ENCODE data around the gene CEACAM6. TPM values are rescaled to one million over a fixed set of nuclear protein-coding genes. Genes with fewer than 3 reads are reported as not detected.
"Not testable (repeated sequence)": the region's sequence is repeated elsewhere in the genome, so short reads cannot be mapped to it uniquely, and the experiment has no call there.

CEACAM6 gene
- total RNA-seq, 1 experiment from 2014 or later = 0.37 TPM

- TF ChIP-seq ATF1 (CRISPR knock-in tag; IDR thresholded peaks at IDR 0.05) (no peak), TEAD1 (CRISPR knock-in tag; IDR thresholded peaks at IDR 0.05) (no peak), E2F5 (CRISPR knock-in tag; IDR thresholded peaks at IDR 0.05) (no peak), NR2C2 (CRISPR knock-in tag; IDR thresholded peaks at IDR 0.05) (no peak), GRHL2 (CRISPR knock-in tag; IDR thresholded peaks at IDR 0.05; ENCODE audit: insufficient replicate concordance, severe bottlenecking) (no peak), SP1 (CRISPR knock-in tag; conservative IDR thresholded peaks at IDR 0.05) (no peak), USF1 (CRISPR knock-in tag; IDR thresholded peaks at IDR 0.05) (no peak)
These were observed 9.6 kb upstream of the CEACAM6 start (continued) for GRCh38 chr19:41745756-41746155.

GRCh38 chr19:41746593-41747227, 8.6 kb upstream of the CEACAM6 start:
- Mint-ChIP-seq H3K27ac (no peak overlapping the region), H3K4me1 (no peaks in the 10 kb centered on the region), H3K36me3 (no peaks in the 10 kb centered on the region), H3K4me3 (no peak overlapping the region), H3K9me3 (no peaks in the 10 kb centered on the region), H3K27me3 (ENCODE audit: low read depth) (peaks cover 40% of the 10 kb centered on the region)
- no peak for TF ChIP-seq SP1 (CRISPR knock-in tag; conservative IDR thresholded peaks at IDR 0.05)
- TF ChIP-seq ZNF281 (CRISPR knock-in tag; IDR thresholded peaks at IDR 0.05) = no peak
- TF ChIP-seq ZNF396 (CRISPR knock-in tag; IDR thresholded peaks at IDR 0.05; ENCODE audit: borderline replicate concordance) = no peak
- TF ChIP-seq JUN (CRISPR knock-in tag; IDR thresholded peaks at IDR 0.05) = no peak
- TF ChIP-seq ATF1 (CRISPR knock-in tag; IDR thresholded peaks at IDR 0.05) = no peak
- no peak for TF ChIP-seq SMAD3 (CRISPR knock-in tag; IDR thresholded peaks at IDR 0.05; ENCODE audit: borderline replicate concordance)
- TF ChIP-seq PRRX2 (CRISPR knock-in tag; IDR thresholded peaks at IDR 0.05) = no peak
- TF ChIP-seq ZSCAN18 (CRISPR knock-in tag; IDR thresholded peaks at IDR 0.05) = no peak
- DNase-seq (ENCODE audit: low spot score) (peak; percentile 67), ATAC-seq (peak; percentile 98)
- ChIA-PET CTCF (interaction anchor here (0.6 to 6.5 kb wide), 12 partner anchors 16 to 298 kb away, joined by 3 to 133 read pairs (median 5); no protein-coding TSS in a partner anchor), POLR2A (interaction anchor here (0.6 kb wide), 1 partner anchor 31 kb away, joined by 3 read pairs; no protein-coding TSS in a partner anchor)

- POLR2A ChIA-PET = no interaction called here
- Mint-ChIP-seq H3K9me3 (no peaks in the 10 kb centered on the region), H3K36me3 (no peaks in the 10 kb centered on the region), H3K4me3 (no peak overlapping the region), H3K27me3 (ENCODE audit: low read depth) (peaks cover 41% of the 10 kb centered on the region), H3K27ac (no peak overlapping the region), H3K4me1 (no peaks in the 10 kb centered on the region)
- CTCF ChIA-PET = interaction anchor here (0.6 to 6.5 kb wide), 5 partner anchors 13 to 330 kb away, joined by 3 to 133 read pairs (median 5); no protein-coding TSS in a partner anchor
- no peak for ATAC-seq
- no peak for DNase-seq (ENCODE audit: low spot score)
- TF ChIP-seq IRF2 (CRISPR knock-in tag; IDR thresholded peaks at IDR 0.05; ENCODE audit: borderline replicate concordance, low read depth) = no peak
These were observed 7.3 kb upstream of the CEACAM6 start for GRCh38 chr19:41748012-41748411.

GRCh38 chr19:41750248-41751134, 4.8 kb upstream of the CEACAM6 start:
- H3K9me3 Mint-ChIP-seq; POLR2A ChIA-PET; H3K4me1 Mint-ChIP-seq; H3K36me3 Mint-ChIP-seq; H3K4me3 Mint-ChIP-seq; DNase-seq (ENCODE audit: low spot score); ATAC-seq; H3K27ac Mint-ChIP-seq: not testable (repeated sequence)
- H3K27me3 Mint-ChIP-seq (ENCODE audit: low read depth) = peaks cover 37% of the 10 kb centered on the region
- CTCF ChIA-PET = interaction anchor here (1.3 to 6.0 kb wide), 6 partner anchors 11 to 72 kb away, joined by 3 to 131 read pairs (median 80); partner anchors contain the start of gene CEACAM3
